ENCODE measurements around the gene SPATC1L.

The SPATC1L gene

GRCh38 chr21:46156378-46156645 is 27.9 kb downstream of the SPATC1L start:
- Mint-ChIP-seq H3K4me3 (no peak overlapping the region), H3K4me1 (no peaks in the 10 kb centered on the region), H3K36me3 (ENCODE audit: insufficient read depth) (peaks cover 1% of the 10 kb centered on the region), H3K27me3 (no peaks in the 10 kb centered on the region), H3K9me3 (no peaks in the 10 kb centered on the region), H3K27ac (ENCODE audit: low read depth) (no peak overlapping the region)
- no peak for DNase-seq (ENCODE audit: low spot score in 2 of 2)
- ATAC-seq (replicated peaks; ENCODE audit: extremely low read depth, poor library complexity, severe bottlenecking): no peak

GRCh38 chr21:46155514-46156377 is 28.5 kb downstream of the SPATC1L start, which contains the start of gene FTCD:
Gene FTCD, minus strand, starts transcription at chr21:46155579. Its CDS starts 56 bp downstream, at chr21:46155523.
- ATAC-seq (replicated peaks; ENCODE audit: extremely low read depth, poor library complexity, severe bottlenecking): no peak
- DNase-seq (ENCODE audit: low spot score in 2 of 2): no peak
- H3K27me3 Mint-ChIP-seq: no peaks in the 10 kb centered on the region
- H3K27ac Mint-ChIP-seq (ENCODE audit: low read depth): no peak within 1 kb of the TSS
- no peaks in the 10 kb centered on the region for H3K4me1 Mint-ChIP-seq
- no peaks in the 10 kb centered on the region for H3K9me3 Mint-ChIP-seq
- no peaks in the 10 kb centered on the region for H3K36me3 Mint-ChIP-seq (ENCODE audit: insufficient read depth)
- no peak within 1 kb of the TSS for H3K4me3 Mint-ChIP-seq

- no peaks in the 10 kb centered on the region for H3K36me3 Mint-ChIP-seq (ENCODE audit: insufficient read depth)
- H3K27me3 Mint-ChIP-seq: no peaks in the 10 kb centered on the region
- DNase-seq (ENCODE audit: low spot score in 2 of 2) (no peak), ATAC-seq (replicated peaks; ENCODE audit: extremely low read depth, poor library complexity, severe bottlenecking) (no peak)
- no peaks in the 10 kb centered on the region for H3K9me3 Mint-ChIP-seq
- H3K27ac Mint-ChIP-seq (ENCODE audit: low read depth): no peak overlapping the region
- no peaks in the 10 kb centered on the region for H3K4me1 Mint-ChIP-seq
- no peak overlapping the region for H3K4me3 Mint-ChIP-seq
These were observed 29.2 kb downstream of the SPATC1L start for GRCh38 chr21:46154955-46155513.

- H3K4me1 Mint-ChIP-seq: no peaks in the 10 kb centered on the region
- H3K36me3 Mint-ChIP-seq (ENCODE audit: insufficient read depth): no peaks in the 10 kb centered on the region
- no peak overlapping the region for H3K4me3 Mint-ChIP-seq
- no peak overlapping the region for H3K27ac Mint-ChIP-seq (ENCODE audit: low read depth)
- ATAC-seq (replicated peaks; ENCODE audit: extremely low read depth, poor library complexity, severe bottlenecking) (no peak), DNase-seq (ENCODE audit: low spot score in 2 of 2) (no peak)
- no peaks in the 10 kb centered on the region for H3K9me3 Mint-ChIP-seq
- H3K27me3 Mint-ChIP-seq: no peaks in the 10 kb centered on the region
These were observed 29.9 kb downstream of the SPATC1L start for GRCh38 chr21:46154155-46154954.

GRCh38 chr21:46153247-46154154 is 30.8 kb downstream of the SPATC1L start:
- Mint-ChIP-seq H3K9me3 (no peaks in the 10 kb centered on the region), H3K27me3 (no peaks in the 10 kb centered on the region), H3K4me3 (no peak overlapping the region)

GRCh38 chr21:46152927-46153246 is 31.4 kb downstream of the SPATC1L start:
- Mint-ChIP-seq H3K27me3 (no peaks in the 10 kb centered on the region), H3K36me3 (ENCODE audit: insufficient read depth) (no peaks in the 10 kb centered on the region), H3K9me3 (no peaks in the 10 kb centered on the region), H3K4me1 (no peaks in the 10 kb centered on the region), H3K4me3 (no peak overlapping the region), H3K27ac (ENCODE audit: low read depth) (no peak overlapping the region)
- DNase-seq (ENCODE audit: low spot score in 2 of 2) (no peak), ATAC-seq (replicated peaks; ENCODE audit: extremely low read depth, poor library complexity, severe bottlenecking) (no peak)

More at GRCh38 chr21:46153247-46154154, 30.8 kb downstream of the SPATC1L start:
- DNase-seq (ENCODE audit: low spot score in 2 of 2) (no peak), ATAC-seq (replicated peaks; ENCODE audit: extremely low read depth, poor library complexity, severe bottlenecking) (peak; percentile 28)
- Mint-ChIP-seq H3K36me3 (ENCODE audit: insufficient read depth) (no peaks in the 10 kb centered on the region), H3K27ac (ENCODE audit: low read depth) (no peak overlapping the region), H3K4me1 (no peaks in the 10 kb centered on the region)

- no peak overlapping the region for H3K27ac Mint-ChIP-seq (ENCODE audit: low read depth)
- H3K4me1 Mint-ChIP-seq: no peaks in the 10 kb centered on the region
- no peak overlapping the region for H3K4me3 Mint-ChIP-seq
- no peaks in the 10 kb centered on the region for H3K36me3 Mint-ChIP-seq (ENCODE audit: insufficient read depth)
- ATAC-seq (replicated peaks; ENCODE audit: extremely low read depth, poor library complexity, severe bottlenecking): no peak
- no peaks in the 10 kb centered on the region for H3K27me3 Mint-ChIP-seq
- DNase-seq (ENCODE audit: low spot score in 2 of 2): no peak
- no peaks in the 10 kb centered on the region for H3K9me3 Mint-ChIP-seq
These were observed 32.0 kb downstream of the SPATC1L start for GRCh38 chr21:46151989-46152926.

- Mint-ChIP-seq H3K36me3 (ENCODE audit: insufficient read depth) (no peaks in the 10 kb centered on the region), H3K27me3 (no peaks in the 10 kb centered on the region), H3K9me3 (no peaks in the 10 kb centered on the region), H3K27ac (ENCODE audit: low read depth) (no peak overlapping the region), H3K4me1 (no peaks in the 10 kb centered on the region), H3K4me3 (no peak overlapping the region)
- no peak for DNase-seq (ENCODE audit: low spot score in 2 of 2)
- no peak for ATAC-seq (replicated peaks; ENCODE audit: extremely low read depth, poor library complexity, severe bottlenecking)
These were observed 32.8 kb downstream of the SPATC1L start for GRCh38 chr21:46151261-46151988.

GRCh38 chr21:46150491-46151121 is 33.7 kb downstream of the SPATC1L start:
- DNase-seq (ENCODE audit: low spot score in 2 of 2) (no peak), ATAC-seq (replicated peaks; ENCODE audit: extremely low read depth, poor library complexity, severe bottlenecking) (no peak)
- Mint-ChIP-seq H3K27me3 (no peaks in the 10 kb centered on the region), H3K4me1 (no peaks in the 10 kb centered on the region), H3K36me3 (ENCODE audit: insufficient read depth) (no peaks in the 10 kb centered on the region), H3K4me3 (no peak overlapping the region), H3K27ac (ENCODE audit: low read depth) (no peak overlapping the region), H3K9me3 (no peaks in the 10 kb centered on the region)

- DNase-seq (ENCODE audit: low spot score in 2 of 2): no peak
- H3K4me3 Mint-ChIP-seq: no peak overlapping the region
- H3K36me3 Mint-ChIP-seq (ENCODE audit: insufficient read depth): no peaks in the 10 kb centered on the region
- H3K27me3 Mint-ChIP-seq: no peaks in the 10 kb centered on the region
- no peaks in the 10 kb centered on the region for H3K4me1 Mint-ChIP-seq
- no peak for ATAC-seq (replicated peaks; ENCODE audit: extremely low read depth, poor library complexity, severe bottlenecking)
- no peak overlapping the region for H3K27ac Mint-ChIP-seq (ENCODE audit: low read depth)
- no peaks in the 10 kb centered on the region for H3K9me3 Mint-ChIP-seq
These were observed 34.2 kb downstream of the SPATC1L start for GRCh38 chr21:46150073-46150472.

Measured in central memory CD8-positive, alpha-beta T cell (primary cell).